Suprapubic skin (tissue), 4 donors: ENCODE data around the gene EHF. TPM values are rescaled to one million over a fixed set of nuclear protein-coding genes. Genes with fewer than 3 reads are reported as not detected.

ENCODE experiments used
- DNase-seq, 2 donors: peaks; one replicate each; pipeline ENCODE4 v3.0.0-alpha.2; 2019; ENCODE audit warnings: low spot score in 2 of 2
- H3K27ac ChIP-seq: fragments of 200-600 bp; sonication (generic); one replicate; pipeline ENCODE4 v1.5.1; 2019
- H3K27me3 ChIP-seq: fragments of 200-600 bp; sonication (generic); one replicate; pipeline ENCODE4 v1.5.1; 2019
- H3K36me3 ChIP-seq: fragments of 200-600 bp; sonication (generic); one replicate; pipeline ENCODE4 v1.5.1; 2019
- H3K4me1 ChIP-seq: fragments of 200-600 bp; sonication (generic); one replicate; pipeline ENCODE4 v1.5.1; 2019
- H3K4me3 ChIP-seq: fragments of 200-600 bp; sonication (generic); one replicate; pipeline ENCODE4 v1.5.1; 2019; ENCODE audit warnings: mild to moderate bottlenecking
- H3K9me3 ChIP-seq: fragments of 200-600 bp; sonication (generic); one replicate; pipeline ENCODE4 v1.5.1; 2019
- CTCF ChIP-seq, 2 donors: fragments of 200-600 bp in 1 of 2; fragments of 450-650 bp in 1 of 2; sonication (generic) in 1 of 2; IDR thresholded peaks; one replicate each; pipeline ENCODE4 v1.5.1; 2016 to 2019; ENCODE audit warnings: antibody characterized with exemption in 2 of 2, mild to moderate bottlenecking in 1 of 2, moderate library complexity in 1 of 2
- EP300 ChIP-seq: sonication (generic); formaldehyde crosslinking; IDR thresholded peaks from one replicate; pipeline ENCODE4 v1.6.1; 2017; ENCODE audit warnings: antibody characterized with exemption
- POLR2A ChIP-seq, 2 donors: fragments of 450-650 bp; IDR thresholded peaks; one replicate each; pipeline ENCODE4 v1.6.1; 2017; ENCODE audit warnings: antibody characterized with exemption in 2 of 2, mild to moderate bottlenecking in 2 of 2, moderate library complexity in 2 of 2
- POLR2AphosphoS5 ChIP-seq, 3 donors: sonication (generic); formaldehyde crosslinking; IDR thresholded peaks; one replicate each; pipeline ENCODE4 v1.6.1; 2017; ENCODE audit warnings: antibody characterized with exemption in 3 of 3
- WGBS: methylation state at CpG from one replicate; pipeline ENCODE4 v1.1.5; 2018; 5-methylcytosine and 5-hydroxymethylcytosine counted together
- total RNA-seq, 4 donors: library from RNA; depleted of rRNA; stranded (reverse); fragments of >200 nt; gene quantifications; one replicate each; pipeline ENCODE4 v1.1.0, GENCODE V29; 2016

EHF gene
- total RNA-seq, 4 donors from 2014 or later, result 99.2 to 138 (median 118) TPM

DNA sequence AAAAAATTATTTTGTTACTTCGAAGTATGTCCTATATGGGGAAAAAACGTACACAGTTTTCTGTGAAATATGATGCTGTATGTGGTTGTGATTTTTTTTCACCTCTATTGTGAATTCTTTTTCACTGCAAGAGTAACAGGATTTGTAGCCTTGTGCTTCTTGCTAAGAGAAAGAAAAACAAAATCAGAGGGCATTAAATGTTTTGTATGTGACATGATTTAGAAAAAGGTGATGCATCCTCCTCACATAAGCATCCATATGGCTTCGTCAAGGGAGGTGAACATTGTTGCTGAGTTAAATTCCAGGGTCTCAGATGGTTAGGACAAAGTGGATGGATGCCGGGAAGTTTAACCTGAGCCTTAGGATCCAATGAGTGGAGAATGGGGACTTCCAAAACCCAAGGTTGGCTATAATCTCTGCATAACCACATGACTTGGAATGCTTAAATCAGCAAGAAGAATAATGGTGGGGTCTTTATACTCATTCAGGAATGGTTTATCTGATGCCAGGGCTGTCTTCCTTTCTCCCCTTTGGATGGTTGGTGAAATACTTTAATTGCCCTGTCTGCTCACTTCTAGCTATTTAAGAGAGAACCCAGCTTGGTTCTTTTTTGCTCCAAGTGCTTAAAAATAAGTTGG is 38.3 kb downstream of the EHF start:
- WGBS, result 91% methylated on average over 4 of the region's 4 CpGs
- H3K36me3 ChIP-seq, result peaks cover 15% of the 10 kb centered on the region
- no peak overlapping the region for H3K4me3 ChIP-seq
- no peak overlapping the region for H3K27ac ChIP-seq
- no peak for DNase-seq
- no peaks in the 10 kb centered on the region for H3K27me3 ChIP-seq
- TF ChIP-seq POLR2AphosphoS5 (IDR thresholded peaks at IDR 0.05) (no peak), CTCF (IDR thresholded peaks at IDR 0.05) (no peak), POLR2A (IDR thresholded peaks at IDR 0.05) (no peak), EP300 (no peak)
- no peaks in the 10 kb centered on the region for H3K9me3 ChIP-seq
- H3K4me1 ChIP-seq, result peaks cover 13% of the 10 kb centered on the region

- no peak for DNase-seq
- Histone ChIP-seq H3K27ac (peak overlapping the region; percentile 16), H3K36me3 (no peaks in the 10 kb centered on the region), H3K27me3 (no peaks in the 10 kb centered on the region), H3K4me1 (peaks cover 17% of the 10 kb centered on the region), H3K9me3 (no peaks in the 10 kb centered on the region), H3K4me3 (no peak overlapping the region)
- no peak for TF ChIP-seq POLR2AphosphoS5 (IDR thresholded peaks at IDR 0.05)
- TF ChIP-seq POLR2A (IDR thresholded peaks at IDR 0.05), result no peak
- no peak for TF ChIP-seq CTCF (IDR thresholded peaks at IDR 0.05)
- TF ChIP-seq EP300, result no peak
- WGBS, result 44% methylated on average over 7 of the region's 7 CpGs
Measured at GRCh38 chr11:34665077-34665835, 44.4 kb downstream of the EHF start.

DNA sequence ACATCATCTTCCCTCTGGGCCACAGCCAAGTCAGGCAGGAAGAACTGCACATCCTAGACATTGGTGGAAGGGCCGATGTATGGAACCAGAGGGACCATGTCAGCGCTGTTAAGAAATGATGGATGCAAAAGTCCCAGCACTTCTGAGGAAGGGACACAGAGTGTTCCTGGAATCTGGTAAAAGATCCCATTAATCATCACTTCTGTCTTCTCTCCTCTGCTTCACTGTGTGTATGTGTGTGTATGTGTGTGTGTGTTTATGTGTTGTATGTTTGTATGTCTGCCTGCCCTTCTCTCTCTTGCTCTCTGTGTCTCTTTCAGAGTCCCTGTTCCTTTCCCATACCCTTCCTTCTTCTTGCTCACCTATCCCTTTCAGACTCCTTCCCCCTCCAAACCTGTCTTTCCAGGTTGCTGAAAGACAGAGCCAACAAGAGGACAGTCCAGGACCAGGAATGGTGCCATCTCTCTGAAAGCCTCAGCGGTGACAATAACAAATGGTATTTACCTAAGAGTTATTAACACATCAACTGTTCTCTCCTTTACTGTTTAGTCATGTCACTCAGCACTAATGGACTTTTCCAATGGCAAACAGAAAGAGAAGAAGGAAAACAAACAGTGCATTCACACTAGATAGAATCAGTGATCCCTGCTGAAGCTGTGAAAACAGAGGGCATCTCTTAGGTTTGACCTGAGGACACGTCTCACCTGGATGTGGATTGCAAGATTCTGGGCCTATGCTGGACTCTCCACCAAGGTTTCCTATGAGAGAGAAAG is 47.1 kb downstream of the EHF start:
- DNase-seq, result no peak

DNA sequence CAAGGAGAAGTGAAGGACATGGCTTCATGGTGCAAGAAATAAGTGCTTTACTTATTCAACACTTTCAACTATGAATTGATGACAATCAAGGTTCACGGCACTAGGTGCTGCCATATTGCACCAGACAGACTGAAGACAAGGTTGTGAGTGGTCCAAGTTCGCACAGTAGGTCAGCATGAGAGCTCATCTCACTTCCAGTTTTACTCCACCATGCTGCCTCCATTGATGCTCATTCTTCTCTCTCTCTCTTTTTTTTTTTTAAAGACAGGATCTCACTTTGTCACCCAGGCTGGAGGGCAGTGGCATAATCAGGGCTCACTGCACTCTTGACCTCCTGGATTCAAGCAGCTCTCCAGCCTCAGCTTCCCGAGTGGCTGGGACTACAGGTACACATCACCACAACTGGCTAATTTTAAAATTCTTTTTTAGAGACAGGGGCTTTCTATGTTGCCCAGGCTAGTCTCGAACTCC is 47.7 kb downstream of the EHF start:
- Histone ChIP-seq H3K27me3 (no peaks in the 10 kb centered on the region), H3K4me3 (no peak overlapping the region), H3K4me1 (peaks cover 17% of the 10 kb centered on the region), H3K36me3 (no peaks in the 10 kb centered on the region), H3K9me3 (no peaks in the 10 kb centered on the region), H3K27ac (peak overlapping the region; percentile 38)
- DNase-seq, result no peak
- TF ChIP-seq POLR2A (IDR thresholded peaks at IDR 0.05), result no peak
- 90% methylated on average over 4 of the region's 4 CpGs for WGBS

More for the DNA sequence above, 47.1 kb downstream of the EHF start:
- Histone ChIP-seq H3K9me3 (no peaks in the 10 kb centered on the region), H3K4me3 (no peak overlapping the region), H3K27me3 (no peaks in the 10 kb centered on the region), H3K27ac (peak overlapping the region; percentile 38), H3K36me3 (no peaks in the 10 kb centered on the region), H3K4me1 (peaks cover 17% of the 10 kb centered on the region)
- TF ChIP-seq CTCF (IDR thresholded peaks at IDR 0.05) (no peak), EP300 (no peak), POLR2A (IDR thresholded peaks at IDR 0.05) (no peak), POLR2AphosphoS5 (IDR thresholded peaks at IDR 0.05) (peak in 1 of 3 donors; percentile 8)
- 79% methylated on average over 4 of the region's 4 CpGs for WGBS

GRCh38 chr11:34669458-34669857 is 48.6 kb downstream of the EHF start:
- 68% methylated on average over 3 of the region's 3 CpGs for WGBS
- H3K9me3 ChIP-seq, result no peaks in the 10 kb centered on the region

More at GRCh38 chr11:34669458-34669857, 48.6 kb downstream of the EHF start:
- DNase-seq, result no peak
- H3K27ac ChIP-seq, result no peak overlapping the region
- peaks cover 16% of the 10 kb centered on the region for H3K4me1 ChIP-seq
- no peaks in the 10 kb centered on the region for H3K36me3 ChIP-seq
- H3K4me3 ChIP-seq, result no peak overlapping the region
- TF ChIP-seq POLR2AphosphoS5 (IDR thresholded peaks at IDR 0.05), result no peak
- TF ChIP-seq CTCF (IDR thresholded peaks at IDR 0.05), result no peak
- TF ChIP-seq EP300, result no peak
- no peak for TF ChIP-seq POLR2A (IDR thresholded peaks at IDR 0.05)
- no peaks in the 10 kb centered on the region for H3K27me3 ChIP-seq
